Measurements from ENCODE around the gene GGA2.

GGA2 gene

DNA sequence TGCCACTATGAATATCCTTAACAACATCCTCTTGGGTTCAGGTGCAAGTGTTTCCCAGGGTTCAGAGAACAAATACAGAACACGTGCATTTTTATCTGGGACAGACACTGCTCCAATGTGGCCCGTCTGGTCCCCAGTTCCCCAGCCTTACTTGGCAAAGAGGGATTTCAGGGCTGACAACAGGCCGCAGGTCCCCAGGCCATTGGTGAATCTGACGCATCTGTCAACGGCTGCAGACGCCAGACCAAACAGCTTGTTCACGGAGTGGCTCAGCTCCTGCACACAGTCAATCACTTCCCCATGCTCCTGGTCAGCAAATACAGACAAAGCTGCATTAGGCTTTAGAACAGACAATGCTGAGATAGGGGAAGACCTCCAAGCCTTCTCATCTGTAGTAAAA lies 93.5 kb downstream of the GGA2 start:
- no peak overlapping the region for H3K4me3 ChIP-seq (ENCODE audit: low read length)
- TF ChIP-seq ZNF274 (IDR thresholded peaks at IDR 0.05; ENCODE audit: low read depth, low read length): no peak

GRCh38 chr16:23414731-23415130 lies 95.6 kb downstream of the GGA2 start:
- TF ChIP-seq ZNF274 (IDR thresholded peaks at IDR 0.05; ENCODE audit: low read depth, low read length): no peak

More at GRCh38 chr16:23414731-23415130, 95.6 kb downstream of the GGA2 start:
- H3K4me3 ChIP-seq (ENCODE audit: low read length): no peak overlapping the region

Data from GM08714 (cell line).